BLaER1 treated with 17β-estradiol and CSF1 and Interleukin-3, amounts not matched to agents 10 nM and 100 nM (cell line): ENCODE measurements around the gene GPX4.
"Not testable (repeated sequence)": the region's sequence is repeated elsewhere in the genome, so short reads cannot be mapped to it uniquely, and the experiment has no call there.

Experiments used
- H3K27ac ChIP-seq, 11 experiments: shearing (Covaris generic); formaldehyde crosslinking; 2 replicates each; pipeline ENCODE4 v1.8.1; 2022
- H3K27me3 ChIP-seq, 11 experiments: shearing (Covaris generic); formaldehyde crosslinking; 2 replicates each; pipeline ENCODE4 v1.8.1; 2022
- H3K36me3 ChIP-seq, 11 experiments: shearing (Covaris generic); formaldehyde crosslinking; 2 replicates each; pipeline ENCODE4 v1.8.1; 2022
- H3K4me1 ChIP-seq, 10 experiments: shearing (Covaris generic); formaldehyde crosslinking; 2 replicates each; pipeline ENCODE4 v1.8.1; 2022
- H3K4me2 ChIP-seq, 11 experiments: shearing (Covaris generic); formaldehyde crosslinking; 2 replicates each; pipeline ENCODE4 v1.8.1; 2022
- H3K4me3 ChIP-seq, 10 experiments: shearing (Covaris generic); formaldehyde crosslinking; 2 replicates each; pipeline ENCODE4 v1.8.1; 2022
- H3K9ac ChIP-seq, 11 experiments: shearing (Covaris generic); formaldehyde crosslinking; 2 replicates each; pipeline ENCODE4 v1.8.1; 2022
- H3K9me3 ChIP-seq, 11 experiments: shearing (Covaris generic); formaldehyde crosslinking; replicated peaks in 1 of 11; 2 replicates each; pipeline ENCODE4 v1.8.1; 2022
- H4K20me1 ChIP-seq, 11 experiments: shearing (Covaris generic); formaldehyde crosslinking; 2 replicates each; pipeline ENCODE4 v1.8.1; 2022
- Cebpa-rat ChIP-seq, 11 experiments: shearing (Covaris generic); IDR thresholded peaks; 2 replicates each; pipeline ENCODE4 v1.8.1; 2022

GPX4 gene

DNA sequence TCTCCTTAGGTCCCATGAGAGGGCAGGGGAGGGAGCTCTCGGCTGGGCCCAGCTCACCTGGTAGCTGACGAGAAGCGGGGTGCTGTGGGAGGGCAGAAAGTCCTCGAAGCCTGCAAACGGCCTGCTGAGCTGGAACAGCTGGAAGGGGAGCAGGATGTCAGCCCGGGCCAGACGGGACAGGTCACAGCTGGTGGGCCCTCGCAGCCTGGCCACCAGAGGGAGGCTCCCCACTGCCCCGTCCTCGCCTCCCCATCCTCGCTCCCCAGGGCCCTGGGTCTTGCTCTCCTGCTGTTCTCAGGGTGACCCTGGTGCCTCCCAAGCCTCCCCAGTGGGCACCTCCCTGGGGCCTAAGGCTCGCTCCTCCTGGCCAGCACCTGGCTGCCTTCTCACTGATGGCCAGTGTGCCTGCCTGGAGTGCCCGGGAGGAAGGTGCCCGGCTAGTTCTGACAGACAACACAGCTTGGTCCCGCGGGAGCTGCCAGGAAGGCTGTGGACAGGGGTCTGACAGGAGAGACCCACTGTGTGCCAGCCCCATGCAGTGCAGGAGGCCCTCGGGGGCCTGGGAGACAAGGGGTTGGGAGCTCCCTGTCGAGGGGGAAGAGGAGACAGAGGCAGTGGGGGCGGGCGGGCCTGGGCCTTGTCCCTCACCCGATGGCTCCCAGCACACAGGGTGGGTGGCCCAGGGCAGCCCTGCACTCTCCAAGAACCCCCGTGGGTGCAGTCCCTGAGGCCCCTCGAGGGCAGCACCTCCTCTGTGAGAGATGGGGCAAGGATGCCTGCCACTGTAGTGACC, 20.3 kb downstream of the GPX4 start:
- H3K9me3 ChIP-seq, result no peaks in the 10 kb centered on the region
- peak overlapping the region in 8 of 11 experiments; percentile 3 to 58 (median 34); a peak in 9 of 22 replicates for H3K9ac ChIP-seq
- H4K20me1 ChIP-seq, result peaks cover 34 to 99% (median 61%) of the 10 kb centered on the region in 11 experiments; a peak in 21 of 22 replicates
- H3K4me2 ChIP-seq, result peak overlapping the region in 2 of 11 experiments; percentile 3 to 23; a peak in 3 of 22 replicates
- H3K27ac ChIP-seq, result peak overlapping the region in 4 of 11 experiments; percentile 16 to 32 (median 23); a peak in 6 of 22 replicates
- H3K4me3 ChIP-seq, result no peak overlapping the region
- no peak for TF ChIP-seq Cebpa-rat (IDR thresholded peaks at IDR 0.05)
- H3K27me3 ChIP-seq, result no peaks in the 10 kb centered on the region
- H3K4me1 ChIP-seq, result peaks cover 16 to 61% (median 24%) of the 10 kb centered on the region in 10 experiments
- H3K36me3 ChIP-seq, result peaks cover 81 to 99% (median 92%) of the 10 kb centered on the region in 11 experiments

DNA sequence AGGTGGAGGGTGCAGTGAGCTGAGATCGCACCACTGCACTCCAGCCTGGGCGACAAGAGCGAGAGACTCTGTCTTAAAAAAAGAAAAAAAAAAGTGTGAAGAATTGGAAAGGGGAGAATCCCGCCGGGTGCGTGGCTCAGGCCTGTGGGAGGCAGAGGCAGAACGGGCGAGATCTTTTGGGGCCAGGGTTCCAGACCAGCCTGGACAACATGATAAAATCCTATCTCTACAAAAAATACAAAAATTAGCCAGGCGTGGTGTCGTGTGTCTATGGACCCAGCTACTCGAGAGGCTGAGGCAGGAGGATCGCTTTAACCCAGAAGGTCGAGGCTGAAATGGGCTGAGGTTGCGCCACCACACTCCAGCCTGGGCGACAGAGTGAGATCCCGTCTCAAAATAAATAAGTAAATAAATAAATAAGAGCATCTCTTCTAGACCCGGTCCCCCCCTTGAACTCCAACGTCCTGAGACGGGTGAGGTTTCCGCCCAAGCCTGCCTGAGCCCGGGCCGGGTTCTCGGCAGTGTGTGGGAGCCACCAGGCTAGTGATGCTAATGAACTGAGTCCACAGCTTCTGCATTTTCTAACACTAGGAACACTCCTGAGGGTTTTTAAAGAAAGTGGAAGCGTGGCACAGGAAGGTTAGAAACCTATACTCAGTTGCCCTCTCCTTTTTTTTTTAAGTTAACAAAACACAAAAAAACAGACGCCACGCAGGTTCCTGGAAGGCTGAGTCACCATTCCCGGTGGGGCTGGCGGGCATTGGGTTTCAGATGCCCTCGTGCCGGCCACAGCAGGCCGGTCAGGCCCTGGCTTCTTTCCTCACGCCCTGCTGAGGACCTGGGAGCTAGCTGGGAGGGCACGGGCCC, 22.0 kb downstream of the GPX4 start:
- TF ChIP-seq Cebpa-rat (IDR thresholded peaks at IDR 0.05), result no peak
- H4K20me1 ChIP-seq, result peaks cover 52 to 99% (median 79%) of the 10 kb centered on the region in 11 experiments
- H3K36me3 ChIP-seq, result peaks cover 65 to 96% (median 80%) of the 10 kb centered on the region in 11 experiments

DNA sequence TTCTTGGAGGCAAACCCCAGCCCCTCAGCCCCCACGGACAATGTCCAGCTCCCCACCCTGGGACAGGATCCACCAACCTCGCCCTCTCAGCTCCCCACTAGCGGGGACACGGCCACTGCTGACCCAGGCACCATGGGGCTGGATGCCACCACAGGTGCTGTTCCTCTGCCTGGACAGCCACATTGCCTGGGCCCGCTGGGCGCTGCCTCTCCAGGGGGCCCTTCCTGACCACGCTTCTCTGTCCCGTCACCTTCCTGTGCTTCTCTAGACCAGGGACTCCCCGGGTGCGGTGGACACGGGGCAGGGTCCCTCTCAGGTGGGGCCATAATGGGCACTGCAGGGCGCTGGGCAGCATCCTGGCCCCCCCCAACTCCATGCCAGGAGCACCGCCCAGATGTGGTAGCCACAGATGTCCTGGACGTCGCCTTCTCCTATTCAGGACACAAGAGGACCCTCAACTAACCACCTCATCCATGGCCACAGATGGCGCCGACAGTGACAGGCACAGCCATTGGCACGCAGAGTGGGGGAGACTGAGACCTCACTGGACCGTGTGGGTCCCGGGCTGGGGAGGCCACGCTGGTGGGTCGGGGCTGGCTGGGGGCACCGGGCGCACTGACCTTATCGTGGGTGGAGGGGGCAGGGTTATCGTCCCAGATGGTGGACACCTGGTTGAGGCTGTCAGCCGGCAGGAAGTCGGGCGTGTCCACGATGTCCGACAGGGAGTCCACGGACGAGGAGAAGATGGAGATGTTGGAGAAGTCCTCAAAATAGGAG, 23.4 kb downstream of the GPX4 start:
- Histone ChIP-seq H3K27ac (peak overlapping the region in 10 of 11 experiments; percentile 40 to 71 (median 54); a peak in 14 of 22 replicates), H3K4me3 (peak overlapping the region in 2 of 10 experiments; percentile 28 to 33; a peak in 3 of 20 replicates), H3K4me1 (peaks cover 45 to 82% (median 52%) of the 10 kb centered on the region in 10 experiments), H3K27me3 (no peaks in the 10 kb centered on the region), H4K20me1 (peaks cover 62 to 97% (median 91%) of the 10 kb centered on the region in 11 experiments), H3K9me3 (no peaks in the 10 kb centered on the region), H3K9ac (peak overlapping the region; percentile 16 to 70 (median 63); a peak in 21 of 22 replicates), H3K4me2 (peak overlapping the region; percentile 48 to 99 (median 70); a peak in 20 of 22 replicates), H3K36me3 (peaks cover 53 to 83% (median 66%) of the 10 kb centered on the region in 11 experiments)
- TF ChIP-seq Cebpa-rat (IDR thresholded peaks at IDR 0.05), result no peak

More for the DNA sequence above, 22.0 kb downstream of the GPX4 start:
- Histone ChIP-seq H3K27me3 (no peaks in the 10 kb centered on the region), H3K9me3 (no peaks in the 10 kb centered on the region), H3K27ac (peak overlapping the region; percentile 24 to 71 (median 50); a peak in 21 of 22 replicates), H3K9ac (peak overlapping the region; percentile 16 to 70 (median 63); a peak in 21 of 22 replicates), H3K4me1 (peaks cover 34 to 78% (median 41%) of the 10 kb centered on the region in 10 experiments), H3K4me2 (peak overlapping the region; percentile 48 to 99 (median 70)), H3K4me3 (peak overlapping the region in 2 of 10 experiments; percentile 28 to 33; a peak in 3 of 20 replicates)

DNA sequence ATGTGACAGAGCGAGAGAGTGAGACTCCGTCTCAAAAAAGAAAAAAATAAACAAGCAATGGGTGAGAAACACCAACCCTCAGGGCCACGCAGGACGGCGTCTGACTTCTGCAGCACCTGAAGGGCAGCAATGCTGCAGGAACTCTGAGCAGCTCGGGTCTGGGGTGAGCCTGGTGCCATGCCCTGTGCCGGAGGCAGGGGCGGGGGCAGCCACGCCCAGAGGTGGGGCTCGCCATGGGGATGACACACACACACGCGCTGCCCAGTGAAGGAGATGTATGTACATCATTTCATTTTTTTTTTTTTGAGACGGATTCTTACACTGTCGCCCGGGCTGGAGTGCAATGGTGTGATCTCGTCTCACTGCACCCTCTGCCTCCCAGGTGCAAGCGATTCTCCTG, 24.3 kb downstream of the GPX4 start:
- Histone ChIP-seq H3K9me3 (no peaks in the 10 kb centered on the region), H4K20me1 (peaks cover 71 to 98% (median 87%) of the 10 kb centered on the region in 11 experiments), H3K4me1 (peaks cover 54 to 90% (median 62%) of the 10 kb centered on the region in 10 experiments), H3K9ac (peak overlapping the region in 2 of 11 experiments; percentile 67 to 70; a peak in 4 of 22 replicates), H3K27ac (no peak overlapping the region), H3K4me3 (no peak overlapping the region), H3K27me3 (no peaks in the 10 kb centered on the region), H3K36me3 (peaks cover 47 to 74% (median 59%) of the 10 kb centered on the region in 11 experiments), H3K4me2 (peak overlapping the region in 3 of 11 experiments; percentile 75 to 99 (median 91); a peak in 6 of 22 replicates)
- no peak for TF ChIP-seq Cebpa-rat (IDR thresholded peaks at IDR 0.05)

DNA sequence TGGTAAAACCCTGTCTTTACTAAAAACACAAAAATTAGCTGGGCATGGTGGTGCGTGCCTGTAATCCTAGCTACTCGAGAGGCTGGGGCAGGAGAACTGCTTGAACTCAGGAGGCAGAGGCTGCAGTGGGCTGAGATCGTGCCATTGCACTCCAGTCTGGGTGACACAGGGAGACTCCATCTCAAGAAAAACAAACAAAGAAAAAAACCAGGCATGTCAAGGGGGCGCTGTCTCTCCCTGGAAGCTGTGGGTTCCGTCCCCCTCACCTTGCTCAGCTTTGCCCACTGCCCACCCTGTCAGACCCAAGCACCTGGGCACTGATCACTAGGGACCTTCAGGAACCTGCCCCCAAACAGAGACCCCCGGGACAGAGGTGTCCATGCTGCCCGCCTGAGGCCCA, 25.3 kb downstream of the GPX4 start:
- Histone ChIP-seq H4K20me1 (peaks cover 74 to 98% (median 86%) of the 10 kb centered on the region in 11 experiments), H3K9ac (peak overlapping the region in 7 of 11 experiments; percentile 9 to 96 (median 84); a peak in 9 of 22 replicates), H3K36me3 (peaks cover 41 to 73% (median 52%) of the 10 kb centered on the region in 11 experiments), H3K4me1 (peaks cover 64 to 90% (median 70%) of the 10 kb centered on the region in 10 experiments), H3K4me2 (peak overlapping the region in 5 of 11 experiments; percentile 91 to 99 (median 98); a peak in 11 of 22 replicates), H3K4me3 (peak overlapping the region in 2 of 10 experiments; percentile 93 to 95; a peak in 3 of 20 replicates), H3K27ac (peak overlapping the region in 1 of 11 experiments; percentile 17; a peak in 2 of 22 replicates)
- not testable (repeated sequence) for H3K9me3 ChIP-seq, H3K27me3 ChIP-seq

DNA sequence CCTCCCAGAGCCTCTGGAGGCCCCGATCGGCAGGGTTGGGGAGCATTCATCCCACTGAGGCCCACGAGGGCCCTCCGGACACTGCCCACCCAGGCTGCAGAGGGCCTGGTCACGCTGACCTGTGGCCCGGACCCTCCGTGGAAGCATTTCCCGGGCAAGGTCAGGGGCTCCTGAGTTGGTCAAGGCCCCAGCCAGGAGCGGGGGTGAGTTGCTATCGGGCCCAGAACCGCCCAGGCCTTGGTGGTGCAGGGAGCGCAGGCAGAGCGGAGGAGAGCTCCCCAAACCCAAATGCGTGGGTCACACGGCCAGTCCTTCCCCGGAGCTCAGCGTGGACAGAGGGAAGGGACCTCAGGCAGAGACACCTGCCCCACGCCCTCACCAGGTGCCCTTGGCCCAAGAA, 25.7 kb downstream of the GPX4 start:
- Histone ChIP-seq H3K27ac (peak overlapping the region in 3 of 11 experiments; percentile 9 to 19 (median 17); a peak in 3 of 22 replicates), H3K4me3 (peak overlapping the region in 3 of 10 experiments; percentile 78 to 95 (median 93); a peak in 6 of 20 replicates), H3K9ac (peak overlapping the region in 9 of 11 experiments; percentile 4 to 96 (median 35); a peak in 10 of 22 replicates), H3K4me2 (peak overlapping the region; percentile 91 to 100 (median 99); a peak in 19 of 22 replicates), H3K27me3 (no peaks in the 10 kb centered on the region), H4K20me1 (peaks cover 69 to 98% (median 86%) of the 10 kb centered on the region in 11 experiments), H3K36me3 (peaks cover 36 to 72% (median 50%) of the 10 kb centered on the region in 11 experiments), H3K9me3 (peaks cover 0 to 8% (median 0%) of the 10 kb centered on the region in 11 experiments; a peak in 3 of 22 replicates), H3K4me1 (peaks cover 65 to 90% (median 73%) of the 10 kb centered on the region in 10 experiments)
- no peak for TF ChIP-seq Cebpa-rat (IDR thresholded peaks at IDR 0.05)

DNA sequence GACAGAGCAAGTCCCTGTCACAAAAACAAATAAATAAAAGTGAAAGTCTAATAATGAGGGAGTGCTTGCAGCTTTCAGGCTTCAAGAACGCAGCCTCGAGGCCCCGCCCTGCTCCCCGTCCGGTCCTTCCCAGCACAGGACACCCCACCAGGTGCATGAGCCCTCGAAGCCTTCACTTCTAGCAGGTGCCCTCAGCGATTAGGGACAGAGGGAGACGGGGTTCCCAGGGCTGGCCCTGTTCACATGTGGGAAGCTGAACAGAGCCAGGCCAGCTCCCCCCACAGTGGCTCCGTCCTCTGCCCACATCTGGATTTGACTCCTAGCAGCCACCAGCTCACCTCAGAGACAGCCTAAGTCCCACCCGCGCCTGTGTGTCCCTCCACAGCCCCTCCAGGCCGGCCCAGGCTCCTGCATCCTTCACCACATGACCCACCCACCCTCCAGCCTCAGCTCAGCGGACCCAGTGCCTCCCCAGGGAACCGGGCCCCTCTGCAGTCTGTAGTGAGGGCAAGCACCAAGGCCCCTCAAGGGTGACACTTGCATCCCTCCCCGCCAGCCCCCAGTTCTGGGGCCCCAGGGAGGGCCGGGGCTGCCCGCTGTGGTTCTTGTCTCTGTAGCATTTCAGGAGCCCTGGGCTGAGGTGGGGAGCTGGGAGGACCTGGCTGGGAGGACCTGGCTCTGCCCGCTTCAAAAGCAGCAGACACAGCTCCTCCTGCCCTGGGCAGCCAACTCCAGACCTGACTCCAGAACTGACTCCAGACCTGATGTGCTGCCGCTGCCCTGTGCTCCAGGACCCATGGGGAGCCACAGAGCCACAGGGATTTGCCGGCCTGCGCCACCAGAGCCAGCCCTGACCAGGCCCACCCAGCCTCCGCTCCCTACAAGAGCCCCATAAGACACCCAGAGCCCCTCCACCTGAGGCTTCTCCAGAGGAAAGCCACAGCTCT, 27.2 kb downstream of the GPX4 start:
- peaks cover 25 to 70% (median 37%) of the 10 kb centered on the region in 11 experiments for H3K36me3 ChIP-seq
- H3K9me3 ChIP-seq, result peaks cover 0 to 8% (median 0%) of the 10 kb centered on the region in 11 experiments; a peak in 3 of 22 replicates
- TF ChIP-seq Cebpa-rat (IDR thresholded peaks at IDR 0.05), result no peak
- peak overlapping the region; percentile 73 to 96 (median 84) for H3K9ac ChIP-seq
- H3K4me1 ChIP-seq, result peaks cover 70 to 90% (median 78%) of the 10 kb centered on the region in 10 experiments
- peak overlapping the region; percentile 75 to 90 (median 83) for H3K27ac ChIP-seq
- H3K4me3 ChIP-seq, result peak overlapping the region; percentile 61 to 95 (median 70)
- no peaks in the 10 kb centered on the region for H3K27me3 ChIP-seq
- H4K20me1 ChIP-seq, result peaks cover 54 to 99% (median 88%) of the 10 kb centered on the region in 11 experiments
- H3K4me2 ChIP-seq, result peak overlapping the region; percentile 91 to 100 (median 99)
